Hepatocyte (in vitro differentiated cells): ENCODE measurements around the gene CTNNA1.

Experiments
- CTCF ChIP-seq: fragments of 200-600 bp; sonication (generic); IDR thresholded peaks from 2 replicates; pipeline ENCODE4 v1.5.1; 2016; ENCODE audit warnings: antibody characterized with exemption, mild to moderate bottlenecking; ENCODE audit not compliant: poor library complexity
- EZH2 ChIP-seq: fragments of 200-600 bp; sonication (generic); IDR thresholded peaks from 2 replicates; pipeline ENCODE4 v1.6.1; 2016; ENCODE audit warnings: antibody characterized with exemption, mild to moderate bottlenecking, borderline replicate concordance
- EZH2phosphoT487 ChIP-seq: fragments of 200-600 bp; sonication (generic); IDR thresholded peaks from one replicate; pipeline ENCODE4 v1.6.1; 2018; ENCODE audit warnings: antibody characterized with exemption, mild to moderate bottlenecking, low read depth, moderate library complexity; ENCODE audit not compliant: unreplicated experiment, severe bottlenecking

GRCh38 chr5:138898299-138898698 lies 145.1 kb downstream of the CTNNA1 start:
- TF ChIP-seq CTCF (no peak), EZH2 (no peak), EZH2phosphoT487 (no peak)
